ENCODE results near the gene RRP1B.
"Not testable (repeated sequence)": the region's sequence is repeated elsewhere in the genome, so short reads cannot be mapped to it uniquely, and the experiment has no call there.

GRCh38 chr21:43713123-43713522 lies 53.8 kb downstream of the RRP1B start:
- not testable (repeated sequence) for TF ChIP-seq EZH2 (IDR thresholded peaks at IDR 0.05; ENCODE audit: insufficient read depth, poor library complexity, severe bottlenecking); EZH2phosphoT487 (IDR thresholded peaks at IDR 0.05; ENCODE audit: insufficient read depth, low read depth)
